ENCODE data around the gene ROBO1.

Gene ROBO1

DNA sequence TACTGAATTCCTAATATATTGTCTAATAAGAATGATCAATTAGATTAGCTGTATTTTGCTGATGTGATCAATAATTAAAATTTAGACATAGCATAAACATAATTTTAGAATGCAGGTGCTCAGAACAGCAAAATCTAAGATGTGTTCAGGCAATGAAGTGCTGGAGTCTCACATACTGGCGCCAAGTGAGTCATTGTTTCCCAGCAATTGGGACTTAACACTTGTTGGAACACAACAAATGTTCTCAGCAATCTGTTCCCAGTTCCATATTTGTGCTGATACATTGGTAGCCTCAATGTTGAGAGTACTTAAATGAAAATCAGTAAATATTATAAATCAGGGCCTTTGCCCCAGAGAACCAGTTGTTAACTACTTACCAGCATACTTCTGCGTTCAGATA, 619.0 kb downstream of the ROBO1 start:
- no peak for DNase-seq

DNA sequence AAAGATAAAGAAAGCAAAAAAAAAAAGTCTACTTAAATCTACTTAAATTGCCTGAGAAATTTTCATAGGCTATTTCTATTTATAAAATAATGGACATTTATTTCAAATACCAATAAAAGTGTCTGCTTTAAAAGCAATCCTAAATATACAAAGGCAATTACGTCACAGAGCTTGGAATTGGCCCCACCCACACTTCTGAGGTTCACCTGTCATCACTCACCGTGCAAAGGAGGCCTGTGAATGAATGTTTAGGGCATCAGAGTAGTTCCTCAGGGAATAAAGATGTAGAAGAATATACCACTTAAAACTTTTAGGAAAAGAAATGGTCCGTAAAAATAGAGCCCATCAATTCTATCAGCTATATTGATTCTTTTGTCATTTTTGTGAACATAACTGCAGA, 621.8 kb downstream of the ROBO1 start:
- DNase-seq, result no peak

DNA sequence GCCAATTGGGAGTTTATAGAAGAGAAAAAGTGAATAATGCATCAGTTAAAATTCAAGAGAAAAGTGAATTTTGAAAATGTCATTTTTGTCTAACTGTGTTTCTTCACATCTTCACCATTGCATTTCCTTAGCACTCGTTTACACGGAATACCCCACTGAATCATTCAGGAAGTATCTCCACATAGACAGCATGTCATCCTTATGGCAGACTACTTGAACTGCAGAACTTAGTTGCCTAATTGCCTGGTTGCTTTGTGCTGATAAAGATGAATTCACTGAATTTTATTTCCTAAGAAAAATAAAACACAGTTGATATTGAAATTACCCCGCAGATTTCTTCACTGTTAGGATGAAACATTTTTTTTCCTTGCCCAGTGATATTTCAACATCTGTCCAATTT, 627.1 kb downstream of the ROBO1 start:
- DNase-seq, result no peak

DNA sequence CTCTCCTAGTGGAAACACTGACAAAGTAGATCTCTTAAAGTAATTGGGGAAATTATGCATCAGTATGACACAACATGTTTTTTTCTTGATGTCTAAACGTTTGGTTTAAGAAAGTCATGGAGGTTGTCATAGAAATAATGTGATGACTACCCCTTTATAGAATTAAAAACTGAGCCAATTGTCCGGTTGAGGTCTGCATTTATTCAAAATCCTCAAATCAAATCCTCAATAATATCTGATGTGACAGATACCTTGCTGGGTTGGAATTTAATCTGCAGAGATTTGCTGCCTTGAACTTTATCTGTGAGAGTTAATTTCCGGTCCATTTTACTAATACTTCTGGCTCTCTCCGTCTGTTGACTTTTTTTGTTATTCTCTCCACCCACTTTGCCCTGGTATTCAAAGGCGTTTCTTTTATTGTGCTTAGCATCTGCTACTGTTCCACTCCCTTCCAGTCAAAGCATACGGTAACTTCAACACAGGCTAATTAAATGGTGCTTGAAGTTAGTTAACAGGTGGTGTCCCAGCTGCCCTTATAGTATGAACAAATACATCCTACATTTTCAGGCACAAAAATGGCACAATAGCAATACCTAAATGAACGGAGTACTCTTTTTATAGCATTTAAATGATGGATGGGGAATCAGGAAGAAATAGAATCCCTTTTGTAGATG, 628.3 kb downstream of the ROBO1 start:
- no peak for DNase-seq

DNA sequence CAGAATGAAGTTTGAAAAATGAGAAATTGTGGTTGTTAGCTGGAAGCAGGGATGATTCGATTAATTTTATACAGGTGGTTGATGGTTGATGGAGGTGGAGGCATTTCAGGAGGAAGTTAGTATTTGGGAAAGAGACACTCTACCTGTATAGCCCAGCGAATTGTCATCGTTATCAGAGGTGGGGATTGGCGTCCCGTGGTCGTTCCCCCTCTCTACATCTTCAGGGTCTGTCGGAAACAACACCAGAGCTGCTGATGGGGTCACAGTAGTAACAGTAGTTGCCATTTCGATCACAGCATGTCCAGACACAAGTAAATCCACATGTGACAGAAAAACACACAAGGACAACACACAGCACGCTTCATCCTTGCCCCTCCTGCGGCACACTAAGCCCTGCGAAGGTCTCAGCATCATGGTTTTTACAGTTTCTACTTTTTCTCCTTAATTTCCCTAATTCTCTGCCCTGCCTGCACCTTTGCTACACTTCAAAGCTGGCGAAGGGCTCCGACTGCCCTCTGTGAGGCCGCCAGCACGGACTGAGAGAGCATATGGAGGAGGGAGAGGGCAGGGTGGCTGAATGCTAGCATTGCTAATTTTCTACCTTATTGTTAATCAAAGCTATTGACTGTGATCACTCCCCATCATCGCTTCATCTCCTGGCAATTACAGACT, 642.3 kb downstream of the ROBO1 start:
- no peak for DNase-seq

DNA sequence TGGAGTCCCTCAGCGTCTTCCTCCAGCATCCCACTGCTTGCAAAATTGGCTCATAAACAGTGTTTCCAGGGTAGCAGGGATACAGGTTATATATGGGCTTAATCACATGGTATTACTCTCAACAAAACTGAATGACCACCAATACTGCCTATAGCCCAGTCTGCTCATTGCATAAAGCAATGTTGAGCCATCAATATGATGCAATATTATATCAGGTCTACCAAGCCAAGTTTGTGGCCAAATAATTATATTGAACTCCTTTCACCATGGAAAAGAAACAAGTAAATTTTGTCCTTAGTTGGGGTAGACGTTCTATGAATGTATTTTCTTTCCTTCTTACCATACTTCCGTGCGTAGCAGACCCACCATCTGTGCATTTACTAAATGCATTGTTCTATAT, 652.3 kb downstream of the ROBO1 start:
- no peak for DNase-seq

DNA sequence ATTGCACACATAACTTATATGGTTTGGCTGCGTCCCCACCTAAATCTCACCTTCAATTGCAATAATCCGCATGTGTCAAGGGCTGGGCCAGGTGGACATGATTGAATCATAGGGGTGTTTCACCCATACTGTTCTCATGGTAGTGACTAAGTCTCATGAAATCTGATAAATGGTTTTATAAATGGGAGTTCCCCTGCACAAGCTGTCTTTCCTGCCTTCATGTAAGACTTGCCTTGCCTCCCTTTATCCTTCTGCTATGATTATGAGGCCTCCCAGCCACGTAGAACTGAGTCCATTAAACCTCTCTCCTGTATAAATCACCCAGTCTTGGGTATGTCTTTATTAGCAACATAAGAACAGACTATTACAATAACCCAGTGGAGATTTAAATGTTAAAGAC, 653.9 kb downstream of the ROBO1 start:
- no peak for DNase-seq

DNA sequence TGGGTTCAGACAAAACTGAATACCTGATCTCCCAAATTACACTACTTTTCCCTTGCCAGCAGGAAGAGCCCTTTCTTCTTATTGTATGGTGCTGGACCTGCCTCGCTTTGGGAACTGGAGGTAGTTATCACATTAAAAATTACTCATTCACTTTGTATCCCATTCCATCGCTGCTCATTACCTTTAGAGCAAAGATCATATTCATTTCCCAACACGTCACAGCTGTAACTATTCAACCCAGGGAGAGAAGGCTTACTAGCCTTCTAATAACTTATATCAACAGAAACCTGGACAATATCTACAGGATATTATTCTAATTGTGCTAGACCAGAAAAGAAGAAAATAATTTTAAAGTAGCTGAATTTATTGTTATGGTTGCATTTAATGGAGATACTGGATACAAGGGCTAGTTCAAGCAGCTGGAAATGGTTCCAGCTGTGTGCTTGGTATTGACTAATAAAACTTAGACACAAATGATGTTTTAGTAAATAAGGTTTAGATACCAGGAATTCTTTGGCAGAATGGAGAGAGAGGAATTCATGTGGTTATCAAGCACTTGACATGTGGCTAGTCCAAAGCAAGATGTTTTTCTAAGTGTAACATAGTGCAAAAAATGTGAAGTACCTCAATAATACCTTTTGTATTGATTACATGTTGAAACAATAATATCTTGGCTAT, 656.3 kb downstream of the ROBO1 start:
- no peak for DNase-seq

DNA sequence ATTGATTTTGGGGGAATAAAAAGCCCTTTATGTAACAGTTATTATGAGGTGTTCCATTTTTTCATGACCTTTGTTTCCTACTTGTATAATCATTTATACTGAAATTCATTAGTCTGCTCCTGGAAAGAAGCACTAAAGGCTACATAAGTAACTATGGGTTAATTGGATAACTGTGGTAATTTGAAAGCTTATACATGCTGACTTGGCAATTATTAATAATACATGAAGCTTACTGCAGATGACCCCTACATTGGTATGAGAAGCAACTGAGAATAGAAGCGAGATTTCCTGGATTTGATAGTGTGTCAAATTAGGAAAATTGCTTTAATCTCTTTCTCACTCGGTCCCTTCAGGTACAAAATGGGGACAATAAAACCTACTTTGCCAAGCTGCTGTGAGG, 658.0 kb downstream of the ROBO1 start:
- no peak for DNase-seq

DNA sequence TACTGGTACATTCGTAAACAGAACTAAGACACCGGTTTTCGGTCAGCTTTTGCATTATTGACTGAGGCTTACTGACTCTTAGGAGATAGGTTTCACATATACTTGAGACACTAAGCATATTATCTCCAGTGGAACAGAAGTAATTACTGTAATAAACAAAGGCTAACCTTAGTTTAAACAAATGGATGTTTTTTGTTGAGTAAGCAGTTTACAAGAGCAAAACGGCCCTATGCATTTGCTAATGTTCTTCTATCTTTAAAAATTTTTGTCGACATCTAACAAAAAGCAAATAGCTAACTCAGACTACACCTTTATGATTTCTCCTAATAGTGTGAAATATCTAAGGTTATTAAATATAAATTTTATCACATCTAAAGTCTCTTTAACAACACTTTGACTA, 664.5 kb downstream of the ROBO1 start:
- DNase-seq, result no peak

DNA sequence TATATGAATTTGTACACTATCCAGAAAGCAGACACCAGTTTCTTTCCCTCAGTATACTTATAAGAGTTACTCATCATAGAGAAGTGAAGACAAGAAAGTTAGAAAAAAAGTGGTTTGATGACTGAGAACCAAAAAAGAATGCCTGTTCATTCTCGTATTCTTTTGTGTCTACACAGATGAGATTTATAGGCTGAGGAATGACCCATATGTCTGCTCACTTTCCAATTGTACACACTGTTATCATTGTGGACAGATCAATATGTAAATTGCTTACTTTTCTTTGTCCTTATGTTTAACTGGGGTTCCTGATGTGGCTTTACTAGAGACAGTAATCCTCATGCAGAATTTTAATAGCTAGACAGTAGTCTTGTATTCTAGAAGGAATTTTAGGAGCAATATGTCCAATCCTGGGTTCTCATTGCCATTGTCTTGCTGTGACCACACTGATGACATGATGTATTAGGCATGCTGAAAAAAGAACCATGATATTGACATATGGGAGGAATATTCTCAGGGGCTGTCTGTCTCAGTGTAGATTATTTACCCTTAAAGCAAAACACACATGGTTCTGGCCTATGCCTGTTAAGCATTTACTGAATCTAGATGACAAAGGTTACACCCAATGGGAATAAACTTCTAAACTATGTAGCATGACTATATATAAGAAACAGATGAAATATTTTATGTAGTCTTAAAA, 669.7 kb downstream of the ROBO1 start:
- no peak for DNase-seq

DNA sequence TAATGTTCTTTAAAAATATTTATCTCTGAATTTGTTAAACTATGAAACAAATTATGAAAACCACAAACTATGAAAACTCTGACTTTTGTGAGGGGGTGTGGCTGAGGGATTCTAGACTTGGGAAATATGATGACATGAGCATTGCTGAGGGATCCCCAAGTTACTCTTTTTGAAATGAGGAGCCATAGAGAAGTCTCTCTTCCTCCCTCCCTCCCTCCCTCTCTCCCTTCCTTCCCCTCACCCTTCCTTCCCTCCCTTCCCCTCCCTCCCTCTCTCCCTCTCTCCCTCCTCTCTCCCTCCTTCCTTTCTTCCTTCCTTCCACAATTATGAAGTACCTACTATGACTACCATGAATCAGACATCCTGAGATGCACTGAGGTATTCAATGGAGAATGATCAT, 673.1 kb downstream of the ROBO1 start:
- DNase-seq, result no peak

DNA sequence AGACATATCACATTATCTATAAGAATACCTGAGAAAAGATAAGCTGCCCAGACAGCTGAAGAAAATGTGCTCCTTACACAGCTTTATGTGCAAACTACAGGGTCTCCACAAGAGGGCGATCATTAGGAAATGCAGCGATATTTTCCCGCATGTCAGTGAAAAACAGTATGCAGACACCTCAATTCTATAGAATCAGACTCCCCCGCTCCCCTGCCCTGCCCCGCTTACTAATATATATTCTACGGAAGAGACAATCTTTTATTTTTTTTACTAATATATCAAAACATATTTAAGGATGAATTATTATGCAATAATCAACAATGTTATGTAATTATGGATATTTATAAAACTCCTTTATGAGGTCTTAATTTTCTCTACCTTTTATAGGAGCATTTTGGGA, 681.3 kb downstream of the ROBO1 start:
- DNase-seq, result peak; percentile 65

DNA sequence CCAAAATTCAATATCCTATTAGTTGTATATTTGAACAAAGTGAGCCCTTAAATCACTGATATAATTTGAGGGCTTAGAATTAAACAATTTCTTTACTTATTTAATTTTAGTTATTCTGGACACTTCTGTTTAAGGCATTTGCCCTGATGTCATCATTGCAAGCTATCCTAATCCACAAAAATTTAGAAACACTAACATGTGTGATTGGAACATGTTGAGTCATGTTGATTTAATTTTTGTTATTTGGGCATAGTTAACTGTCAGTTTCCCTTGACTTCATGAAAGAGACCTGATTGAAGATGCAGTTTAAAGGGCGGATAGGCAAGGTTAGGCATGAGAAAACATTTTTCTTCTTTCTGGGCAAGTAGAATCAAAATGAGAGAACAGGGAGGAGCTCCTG, 682.6 kb downstream of the ROBO1 start:
- no peak for DNase-seq

DNA sequence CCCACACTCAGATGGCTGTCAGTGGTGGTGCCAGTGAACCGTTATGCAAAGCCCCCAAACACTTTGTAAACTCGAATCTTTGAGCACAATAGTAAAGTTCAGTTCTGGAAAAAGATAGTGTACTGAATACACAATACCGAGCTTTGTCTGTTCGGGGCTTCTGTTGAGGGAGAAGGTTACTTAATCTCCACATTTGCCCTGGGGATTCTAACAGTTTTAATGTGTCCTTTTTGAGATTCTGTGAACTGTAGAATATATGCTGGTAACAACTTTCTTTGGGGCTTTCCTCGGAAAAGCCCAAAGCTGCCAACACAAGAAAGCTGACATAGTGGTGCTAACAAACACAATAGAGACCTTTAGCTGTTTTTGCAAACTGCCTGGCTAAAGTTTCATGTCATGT, 686.5 kb downstream of the ROBO1 start:
- no peak for DNase-seq

DNA sequence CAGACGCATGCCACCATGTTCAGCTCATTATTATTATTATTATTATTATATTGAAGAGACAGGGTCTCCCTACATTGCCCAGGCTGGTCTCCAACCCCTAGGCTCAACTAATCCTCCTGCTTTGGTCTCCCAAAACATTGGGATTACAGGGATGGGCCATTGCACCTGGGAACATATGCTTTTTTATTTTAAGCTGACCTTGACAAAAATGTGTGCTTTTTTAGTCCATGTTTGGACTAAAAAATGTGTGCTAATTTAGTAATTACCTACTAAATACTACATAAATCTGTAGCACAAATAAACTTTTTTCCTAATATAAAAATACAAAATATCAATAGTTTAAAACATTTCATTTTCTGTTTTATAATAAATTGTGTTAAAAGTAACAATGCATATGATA, 693.2 kb downstream of the ROBO1 start:
- DNase-seq, result no peak

DNA sequence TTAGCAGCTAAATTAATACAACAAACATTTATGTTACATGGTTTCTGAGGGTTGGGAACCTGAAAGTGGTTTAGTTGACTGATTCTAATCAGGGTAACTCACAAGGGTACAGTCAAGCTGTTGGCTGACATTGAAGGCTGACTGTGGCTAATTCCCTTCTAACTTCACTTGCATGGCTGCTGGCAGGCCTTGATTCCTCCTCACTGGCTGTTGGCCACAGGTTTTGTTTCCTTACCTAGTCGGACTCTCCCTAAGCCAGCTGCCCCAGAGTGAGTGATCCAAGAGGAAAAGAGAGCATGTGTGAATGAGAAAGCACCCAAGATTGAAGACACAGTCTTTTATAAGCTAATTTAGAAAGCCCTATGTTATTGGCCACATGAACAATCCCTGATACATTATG, 700.1 kb downstream of the ROBO1 start:
- no peak for DNase-seq

DNA sequence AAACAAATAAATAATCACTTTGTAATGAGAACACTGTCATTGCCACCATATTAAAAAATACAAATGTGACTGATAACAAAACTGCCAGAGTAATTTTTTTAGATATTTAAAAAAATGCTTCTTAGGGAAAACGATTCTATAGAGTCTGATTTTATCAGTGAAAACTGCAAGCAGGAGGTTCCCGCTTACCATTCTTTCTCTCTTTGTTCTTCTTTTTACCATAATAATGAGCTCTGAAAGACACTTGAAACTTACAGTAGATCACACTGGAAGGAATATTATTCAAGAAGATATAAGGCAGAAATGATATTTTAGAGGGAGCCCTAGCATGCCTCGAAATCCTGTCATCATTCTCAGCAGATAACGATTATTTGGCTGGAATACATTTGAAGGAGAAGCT, 701.3 kb downstream of the ROBO1 start:
- no peak for DNase-seq

DNA sequence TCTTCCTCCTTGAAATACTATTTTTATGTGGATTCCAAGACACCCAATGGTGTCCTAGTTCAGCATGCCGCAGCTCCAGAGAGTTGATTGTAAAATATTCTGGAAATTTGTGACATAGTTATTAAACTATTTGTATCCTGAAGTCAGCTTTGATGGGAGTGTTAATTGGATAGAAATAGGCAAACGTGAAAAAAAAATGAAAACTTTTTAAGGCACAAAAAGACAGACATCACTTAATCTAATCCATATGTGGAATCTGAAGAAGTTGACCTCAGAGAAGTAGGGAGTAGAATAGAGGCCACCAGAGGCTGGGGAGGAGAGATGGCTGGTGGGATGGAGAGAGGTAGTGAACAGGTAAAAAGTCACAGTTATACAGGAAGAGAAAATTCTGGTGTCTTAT, 704.2 kb downstream of the ROBO1 start:
- DNase-seq, result no peak

DNA sequence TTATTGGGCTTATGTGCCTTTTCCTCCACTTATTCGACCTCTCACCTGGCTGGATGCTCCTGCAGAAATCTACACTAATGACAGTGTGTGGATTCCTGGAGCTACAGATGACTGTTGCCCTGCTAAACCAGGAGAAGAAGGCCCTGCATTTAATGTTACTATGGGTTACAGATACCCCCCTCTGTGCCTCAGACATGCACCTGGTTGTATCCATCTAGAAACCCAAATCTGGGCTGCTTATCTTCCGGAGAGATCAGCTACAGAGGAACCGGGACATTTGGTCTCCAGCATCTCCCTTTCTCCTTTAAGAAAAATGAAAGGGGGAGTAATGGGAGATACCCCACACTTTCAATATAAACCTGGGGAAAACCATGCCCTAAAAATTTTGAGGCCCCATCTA, 710.0 kb downstream of the ROBO1 start:
- DNase-seq, result no peak

DNA sequence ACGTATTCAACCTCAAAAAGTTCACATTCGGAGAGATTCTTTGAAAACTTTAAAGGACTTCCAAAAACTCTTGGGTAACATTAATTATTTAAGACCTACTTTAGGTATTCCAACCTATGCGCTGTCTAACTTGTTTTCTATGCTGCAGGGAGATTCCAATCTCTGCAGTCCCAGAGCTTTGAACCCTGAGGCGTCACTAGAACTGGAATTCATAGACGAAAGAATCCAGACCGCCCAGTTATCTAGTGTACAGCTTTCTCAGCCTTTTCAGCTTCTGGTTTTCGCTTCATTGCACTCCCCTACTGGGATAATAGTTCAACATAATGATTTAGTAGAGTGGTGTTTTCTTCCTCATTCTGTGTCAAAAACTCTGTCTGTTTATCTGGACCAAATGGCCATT, 711.3 kb downstream of the ROBO1 start:
- DNase-seq, result no peak

DNA sequence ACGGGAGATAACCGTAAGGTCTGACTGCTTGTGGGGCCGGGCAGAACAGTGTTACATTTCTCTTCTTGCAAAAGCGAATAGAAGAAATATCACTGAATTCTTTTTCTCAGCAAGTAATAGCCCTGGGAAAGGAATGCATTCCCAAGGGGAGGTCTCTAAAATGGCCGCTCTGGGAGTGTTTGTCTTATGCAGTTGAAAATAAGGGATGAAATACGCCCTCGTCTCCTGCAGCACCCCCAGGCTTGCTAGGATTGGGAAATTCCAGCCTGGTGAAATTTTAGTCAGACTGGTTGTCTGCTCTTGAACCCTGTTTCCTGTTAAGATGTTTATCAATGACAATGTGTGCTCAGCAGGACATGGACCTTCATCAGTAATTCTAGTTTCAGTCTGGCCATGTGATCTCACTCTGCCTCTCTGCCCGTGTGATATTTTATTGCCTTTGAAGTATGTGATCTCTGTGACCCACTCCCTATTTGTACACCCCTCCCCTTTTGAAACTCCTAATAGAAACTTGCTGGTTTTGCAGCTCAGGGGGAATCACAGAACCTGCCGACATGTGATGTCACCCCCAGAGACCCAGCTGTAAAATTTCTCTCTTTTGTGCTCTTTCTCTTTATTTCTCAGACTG, 715.6 kb downstream of the ROBO1 start:
- DNase-seq, result no peak

DNA sequence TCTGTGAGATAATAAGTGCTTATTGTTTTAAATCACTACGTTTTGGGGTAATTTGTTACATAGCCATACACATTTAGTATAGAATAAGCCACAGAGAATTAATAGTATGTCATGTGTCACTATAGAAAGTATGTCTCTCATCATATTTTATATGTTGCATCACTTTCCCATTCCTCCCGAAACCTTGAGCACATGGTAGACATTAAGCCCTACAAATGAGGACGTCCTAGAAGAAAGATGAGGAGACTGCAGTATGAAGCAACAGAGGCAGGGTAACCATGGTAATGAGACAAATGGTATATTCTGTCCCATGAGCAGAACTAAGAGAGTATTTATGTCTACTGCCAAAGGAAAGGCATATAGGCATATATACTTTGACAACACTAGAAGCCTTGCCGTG, 720.2 kb downstream of the ROBO1 start:
- no peak for DNase-seq

DNA sequence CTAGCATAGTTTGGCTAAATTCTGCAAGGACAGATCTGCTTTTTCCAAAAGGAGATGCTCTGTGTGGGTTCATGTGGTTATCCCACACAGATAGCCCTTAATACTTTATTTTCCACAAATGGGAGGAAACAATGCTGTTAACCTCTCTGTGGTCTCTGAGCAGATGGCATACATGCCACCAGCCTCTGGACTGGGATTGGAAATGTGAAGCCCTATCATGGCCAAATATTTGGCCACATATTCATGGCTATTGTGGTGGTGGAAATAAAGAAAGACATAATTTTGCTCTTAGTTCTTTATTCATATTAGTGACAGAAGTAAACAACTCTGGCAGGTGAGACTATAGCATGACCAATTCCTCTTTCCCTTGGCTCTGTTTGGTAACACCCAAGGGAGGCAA, 726.2 kb downstream of the ROBO1 start:
- no peak for DNase-seq

Data from SHP77 treated with DMSO at 0.1 percent for 48 hours (cell line).